Hematopoietic multipotent progenitor cell (in vitro differentiated cells): Measurements from ENCODE around the gene ATP12A. TPM values are rescaled to one million over a fixed set of nuclear protein-coding genes. Genes with fewer than 3 reads are reported as not detected.

Experiments
- DNase-seq, 3 donors: peaks; one replicate each; pipeline ENCODE4 v3.0.0-alpha.2; 2011 to 2015; ENCODE audit warnings: low read depth in 2 of 3, low spot score in 2 of 3
- total RNA-seq: library from RNA; depleted of rRNA; stranded (reverse); fragments of >200 nt; gene quantifications from one replicate; pipeline ENCODE4 v1.2.3, GENCODE V29; 2012

The ATP12A gene
- under 0.01 TPM for total RNA-seq

- DNase-seq, result no peak
Measured at GRCh38 chr13:24680258-24680920, at the start of gene ATP12A. TSS of gene ATP12A (plus strand) at chr13:24680408. CDS start at chr13:24680744, 336 bp downstream.

- no peak for DNase-seq
Measured at GRCh38 chr13:24630851-24631620, 49.2 kb upstream of the ATP12A start.

- DNase-seq, result no peak
Measured at GRCh38 chr13:24631922-24632321, 48.3 kb upstream of the ATP12A start.

GRCh38 chr13:24632382-24633121 lies 47.7 kb upstream of the ATP12A start:
- DNase-seq, result no peak

- no peak for DNase-seq
Measured at GRCh38 chr13:24636776-24637175, 43.4 kb upstream of the ATP12A start.

- DNase-seq, result no peak
Measured at GRCh38 chr13:24638096-24638495, 42.1 kb upstream of the ATP12A start.

GRCh38 chr13:24640752-24641151 lies 39.5 kb upstream of the ATP12A start:
- DNase-seq, result no peak

GRCh38 chr13:24642219-24642618 lies 38.0 kb upstream of the ATP12A start:
- no peak for DNase-seq

GRCh38 chr13:24644036-24644435 lies 36.2 kb upstream of the ATP12A start:
- DNase-seq, result no peak

GRCh38 chr13:24648271-24648670 lies 31.9 kb upstream of the ATP12A start:
- DNase-seq, result no peak

- no peak for DNase-seq
Measured at GRCh38 chr13:24648983-24649687, 31.1 kb upstream of the ATP12A start.

- no peak for DNase-seq
Measured at GRCh38 chr13:24649688-24650043, 30.5 kb upstream of the ATP12A start.

- no peak for DNase-seq
Measured at GRCh38 chr13:24650161-24650560, 30.0 kb upstream of the ATP12A start.

GRCh38 chr13:24651718-24652345 lies 28.4 kb upstream of the ATP12A start:
- DNase-seq, result no peak

GRCh38 chr13:24652359-24652758 lies 27.8 kb upstream of the ATP12A start:
- DNase-seq, result no peak

- DNase-seq, result no peak
Measured at GRCh38 chr13:24654741-24655140, 25.5 kb upstream of the ATP12A start.

- no peak for DNase-seq
Measured at GRCh38 chr13:24659239-24659638, 21.0 kb upstream of the ATP12A start.

GRCh38 chr13:24660023-24660741 lies 20.0 kb upstream of the ATP12A start:
- DNase-seq, result no peak

- no peak for DNase-seq
Measured at GRCh38 chr13:24661713-24662112, 18.5 kb upstream of the ATP12A start.
